ENCODE results near the gene S100Z. TPM values are rescaled to one million over a fixed set of nuclear protein-coding genes. Genes with fewer than 3 reads are reported as not detected.
"Not testable (repeated sequence)": the region's sequence is repeated elsewhere in the genome, so short reads cannot be mapped to it uniquely, and the experiment has no call there.

The S100Z gene
- total RNA-seq, result 0.40 TPM

- ATAC-seq, result no peak
Measured at GRCh38 chr5:76849419-76850291, at the start of gene S100Z. Gene S100Z, plus strand, starts transcription at chr5:76850014. Its CDS starts 25,346 bp downstream, at chr5:76875360.

DNA sequence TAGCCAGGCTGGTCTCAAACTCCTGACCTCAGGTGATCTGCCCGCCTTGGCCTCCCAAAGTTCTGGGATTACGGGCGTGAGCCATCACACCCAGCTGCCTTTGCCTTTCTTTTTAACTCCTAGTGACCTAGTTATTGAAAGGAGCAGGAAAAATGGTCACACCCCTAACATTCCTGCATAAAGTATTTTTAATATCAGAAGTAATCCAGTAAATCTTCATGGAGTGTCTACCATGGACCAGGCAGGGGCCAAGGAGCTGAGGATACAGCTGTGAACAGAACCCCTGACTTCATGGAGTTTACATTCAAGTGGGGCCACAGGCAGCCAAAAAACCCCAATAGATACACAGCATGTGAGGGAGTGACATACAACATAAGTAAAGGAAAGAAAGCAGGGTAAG, 49.2 kb upstream of the S100Z start:
- ATAC-seq, result no peak

DNA sequence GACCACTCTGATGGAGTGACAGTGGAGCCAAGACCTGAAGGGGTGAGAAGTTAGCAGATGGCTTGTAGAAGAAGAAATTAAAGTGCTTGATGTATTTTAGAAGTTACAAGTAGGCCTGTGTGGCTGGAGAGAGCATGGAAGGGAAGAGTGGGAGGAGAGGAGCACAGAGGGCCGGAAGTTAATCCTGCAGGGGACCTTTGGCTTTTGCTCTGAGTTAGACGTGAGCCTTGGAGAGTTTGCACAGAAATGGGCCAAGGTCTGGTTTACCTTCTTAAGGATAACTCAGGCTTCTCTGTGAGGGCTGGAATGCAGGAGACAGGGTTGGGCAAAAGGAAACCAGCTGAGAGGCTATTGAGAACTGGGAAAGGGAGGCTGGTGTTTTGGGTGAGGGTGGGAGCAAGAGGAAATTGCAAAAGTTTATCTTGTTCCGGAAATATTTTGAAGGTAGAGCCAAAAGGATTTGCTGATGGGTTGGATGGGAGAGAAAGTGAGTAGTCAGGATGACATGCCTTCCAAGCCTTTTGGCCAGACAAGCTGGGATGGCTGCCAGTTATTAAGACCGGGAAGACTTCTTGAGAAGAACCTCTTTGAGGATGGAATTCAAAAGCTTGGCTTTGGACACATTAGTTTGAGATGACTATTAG, 48.5 kb upstream of the S100Z start:
- no peak for ATAC-seq

GRCh38 chr5:76801803-76802195, 48.0 kb upstream of the S100Z start:
- no peak for ATAC-seq

- ATAC-seq, result no peak
Measured at GRCh38 chr5:76804266-76804665, 45.5 kb upstream of the S100Z start.

DNA sequence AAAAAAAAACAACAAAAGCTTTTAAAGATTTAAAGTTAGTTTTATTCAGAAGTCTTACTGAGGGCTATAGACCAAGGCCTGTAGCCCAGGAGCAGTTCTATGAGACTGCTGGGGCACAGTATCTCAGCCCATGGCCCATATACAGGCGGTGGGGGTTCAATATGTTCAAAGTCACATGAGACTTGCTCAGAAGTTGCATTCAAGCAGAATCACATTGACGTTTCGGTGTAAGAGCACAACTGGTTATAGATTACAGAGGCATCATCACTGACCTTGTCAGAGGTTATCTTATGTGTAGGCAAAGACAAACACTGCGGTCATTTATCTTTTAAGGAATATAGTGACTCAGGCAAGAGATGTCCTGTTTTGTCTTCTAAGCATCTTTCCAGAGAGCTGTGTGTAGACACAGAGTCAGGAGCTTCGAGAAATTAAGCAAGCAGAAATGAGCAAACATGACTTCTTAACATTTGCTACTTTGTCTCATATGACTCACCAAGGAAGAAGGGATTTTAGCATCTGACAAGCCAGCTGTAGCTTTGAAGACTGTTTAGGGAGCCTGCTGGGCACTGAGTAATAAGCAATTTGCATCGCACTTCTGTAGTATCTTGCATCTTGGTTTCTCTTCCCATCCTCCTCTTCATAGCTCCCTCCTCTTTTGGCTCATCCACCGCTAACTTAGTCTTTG, 43.9 kb upstream of the S100Z start:
- peak; percentile 77 for ATAC-seq

GRCh38 chr5:76807296-76807695, 42.5 kb upstream of the S100Z start:
- peak; percentile 14 for ATAC-seq

DNA sequence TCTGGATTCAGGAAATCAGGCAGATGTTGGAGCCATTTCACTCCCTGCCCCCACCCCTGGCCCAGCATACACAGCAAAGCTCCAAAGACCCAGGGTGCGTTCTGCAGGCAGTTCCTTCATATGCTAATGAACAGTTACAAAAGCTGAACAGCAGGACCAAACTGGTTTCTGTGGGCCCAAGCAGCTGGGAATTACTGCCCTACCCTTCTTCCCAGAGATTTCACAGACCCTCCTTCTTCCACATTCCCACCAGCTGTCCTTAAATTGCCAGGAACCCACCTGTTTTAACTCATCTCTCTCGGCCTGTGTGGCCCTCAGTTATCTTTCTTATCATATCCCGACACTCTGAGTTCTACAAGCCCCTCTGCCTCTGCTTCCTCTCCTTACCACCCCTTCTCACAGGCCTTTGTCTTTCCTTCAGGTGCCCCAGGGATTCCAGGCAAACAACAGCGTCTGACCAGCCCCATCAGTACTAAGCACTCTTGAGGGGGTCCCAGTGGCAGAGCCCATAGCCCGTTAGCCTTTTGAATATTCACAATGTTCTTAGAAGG, 41.6 kb upstream of the S100Z start:
- ATAC-seq, result peak; percentile 55

DNA sequence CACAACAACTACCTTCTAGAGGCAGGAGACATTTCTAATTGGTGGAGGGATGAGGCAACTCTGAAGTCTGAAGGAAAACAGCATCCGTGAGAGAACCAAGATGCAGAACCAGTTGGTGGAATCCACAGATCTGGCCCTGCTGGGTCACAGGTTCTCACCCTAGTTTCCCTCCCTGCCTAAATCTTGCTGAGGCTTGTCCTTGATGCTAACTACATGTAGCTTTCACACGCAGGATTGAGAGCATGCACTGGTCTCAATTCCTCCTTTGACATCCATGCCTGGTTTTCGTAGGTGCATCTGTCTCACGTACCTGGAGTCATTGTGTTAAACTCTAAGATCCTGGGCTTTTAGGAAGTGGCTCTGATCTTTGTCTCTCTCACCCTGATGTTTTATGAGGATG, 40.7 kb upstream of the S100Z start:
- peak; percentile 79 for ATAC-seq

- no peak for ATAC-seq
Measured at GRCh38 chr5:76810236-76810635, 39.6 kb upstream of the S100Z start.

DNA sequence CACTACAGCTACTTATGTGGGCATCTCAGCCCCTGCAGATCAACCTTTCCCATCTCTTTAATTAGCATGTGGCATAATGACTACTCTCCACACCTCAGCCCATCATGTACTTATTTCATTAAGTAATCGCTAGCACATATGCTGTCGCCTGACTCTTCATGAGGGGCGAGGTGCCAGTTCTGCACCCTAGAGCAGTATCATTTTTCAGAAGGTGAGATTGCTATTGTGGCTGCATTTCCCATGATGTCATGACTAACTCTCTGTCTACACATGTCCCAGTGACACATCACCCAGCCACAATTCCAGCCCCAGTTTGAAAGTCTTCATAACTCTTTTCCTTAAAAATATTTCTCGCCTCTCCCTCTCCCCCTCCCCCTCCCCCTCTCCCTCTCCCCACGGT, 38.6 kb upstream of the S100Z start:
- ATAC-seq, result peak; percentile 87

- not testable (repeated sequence) for ATAC-seq
Measured at GRCh38 chr5:76812209-76812608, 37.6 kb upstream of the S100Z start.

DNA sequence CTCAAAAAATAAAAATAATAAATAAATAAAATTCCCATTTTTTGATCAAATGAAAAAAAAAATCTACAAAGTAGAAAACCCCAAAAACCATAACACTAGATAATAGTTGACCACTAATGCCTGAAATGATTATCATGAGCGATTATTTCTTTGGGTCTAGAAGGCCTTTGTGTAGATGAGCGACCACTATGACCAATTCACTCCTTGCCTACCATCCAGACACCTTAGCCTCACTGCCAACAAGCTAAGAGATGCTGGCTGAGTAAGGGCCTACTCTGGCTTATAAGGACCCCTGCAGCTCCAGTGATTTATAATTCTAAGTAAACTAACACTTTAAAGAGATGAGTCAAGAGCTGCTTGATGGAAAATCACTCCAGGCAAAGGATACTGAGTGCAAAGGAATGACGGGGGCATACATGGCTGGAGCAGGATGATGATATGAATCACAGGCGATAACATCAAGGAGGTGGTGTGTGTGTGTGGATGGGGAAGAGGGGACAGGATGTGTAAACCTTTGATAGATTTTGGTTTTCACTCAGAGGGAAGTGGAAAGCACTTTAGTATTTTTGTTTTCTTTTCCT, 35.7 kb upstream of the S100Z start:
- ATAC-seq, result no peak

- no peak for ATAC-seq
Measured at GRCh38 chr5:76816110-76816831, 33.5 kb upstream of the S100Z start.

GRCh38 chr5:76818844-76819831, 30.7 kb upstream of the S100Z start, which contains the start of gene F2RL1:
Gene F2RL1, plus strand, starts transcription at chr5:76819030. Its CDS starts 153 bp downstream, at chr5:76819183.
- ATAC-seq, result peak; percentile 94

DNA sequence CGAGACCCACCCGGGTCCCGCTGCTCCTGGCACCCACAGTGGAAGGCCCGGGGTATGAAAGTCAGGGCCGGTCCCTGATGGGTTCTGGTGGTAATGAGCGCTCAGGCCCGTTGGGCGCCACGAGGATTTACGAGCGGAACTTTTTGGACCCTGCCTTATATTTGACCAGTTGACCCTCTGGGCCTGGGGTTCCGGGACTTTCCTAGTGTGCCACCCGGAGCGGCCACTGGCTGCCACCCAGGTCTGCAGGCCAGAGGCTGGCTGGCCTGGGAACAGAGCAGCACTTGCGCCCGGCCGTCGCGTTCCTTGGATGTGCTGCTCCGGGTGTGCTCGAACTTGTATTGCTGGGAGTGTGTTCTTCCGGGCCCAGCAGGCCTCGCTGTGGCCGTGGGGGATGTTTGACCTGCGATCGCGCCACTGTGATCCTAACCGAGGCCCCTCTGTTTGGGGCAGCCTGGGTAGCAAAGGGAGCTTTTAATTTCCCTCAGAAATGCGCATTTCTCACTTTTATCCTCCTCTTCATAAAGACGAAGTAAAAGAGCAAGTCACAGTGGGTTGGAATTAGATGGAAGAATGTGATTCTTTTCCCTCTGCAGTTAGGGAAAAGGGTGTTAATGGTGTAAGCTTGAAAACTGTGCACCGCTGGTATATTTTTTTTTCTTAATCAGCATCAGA, 29.8 kb upstream of the S100Z start:
- peak; percentile 2 for ATAC-seq

DNA sequence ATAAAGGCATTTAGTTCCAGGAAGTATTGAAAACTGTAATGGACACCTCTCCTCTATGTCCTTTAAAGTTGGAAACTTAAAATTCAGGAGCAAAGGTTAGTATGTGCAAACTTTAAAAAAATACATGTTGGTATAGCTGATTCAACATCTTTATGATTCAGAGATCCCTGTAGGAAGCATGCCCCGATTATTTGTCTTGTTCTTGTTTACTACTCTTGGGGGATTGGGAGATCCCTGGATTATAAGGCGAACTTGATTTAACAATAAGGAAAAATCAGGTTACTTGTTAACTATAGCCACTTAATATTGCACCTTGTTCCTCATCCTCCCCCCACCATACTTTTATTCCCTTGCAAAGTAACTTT, 29.3 kb upstream of the S100Z start:
- ATAC-seq, result no peak

- no peak for ATAC-seq
Measured at GRCh38 chr5:76821136-76821535, 28.7 kb upstream of the S100Z start.

DNA sequence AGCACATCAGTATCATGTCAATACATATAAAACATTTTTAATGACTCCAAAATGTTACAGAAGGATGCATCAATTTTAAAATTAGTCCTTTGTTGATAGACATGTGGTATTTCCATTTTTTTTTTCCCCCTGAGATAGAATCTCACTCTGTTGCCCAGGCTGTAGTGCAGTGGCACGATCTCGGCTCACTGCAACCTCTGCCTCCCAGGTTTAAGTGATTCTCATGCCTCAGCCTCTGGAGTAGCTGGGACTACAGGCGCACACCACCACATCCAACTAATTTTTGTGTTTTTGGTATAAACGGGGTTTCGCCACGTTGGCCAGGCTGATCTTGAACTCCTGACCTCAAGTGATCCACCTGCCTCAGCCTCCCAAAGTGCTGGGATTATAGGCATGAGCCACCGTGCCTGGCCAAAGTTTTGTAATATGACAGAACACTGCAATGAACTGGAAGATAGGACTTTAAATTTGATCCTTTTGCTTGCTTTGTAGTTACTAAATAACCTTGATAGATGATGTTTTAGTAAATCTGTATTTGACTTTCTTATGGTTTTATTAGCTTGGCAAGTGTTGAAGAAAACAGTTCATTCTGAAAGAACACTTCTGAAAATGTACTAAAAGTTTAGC, 27.6 kb upstream of the S100Z start:
- not testable (repeated sequence) for ATAC-seq

GRCh38 chr5:76826416-76826815, 23.4 kb upstream of the S100Z start:
- ATAC-seq, result not testable (repeated sequence)

Data from esophagus mucosa (tissue), 1 donor.